ENCODE data around the gene PFN1. TPM values are rescaled to one million over a fixed set of nuclear protein-coding genes. Genes with fewer than 3 reads are reported as not detected.

Gene PFN1
- total and polyA plus RNA-seq, 9 of the 15 experiments (the other 6 are each of a cell fraction or from before 2014, with no cell fraction given): 60.5 to 1,479 (median 456) TPM

GRCh38 chr17:4967539-4968485 is 19.5 kb upstream of the PFN1 start, which contains the start of gene SPAG7 (continued):
- TF ChIP-seq ZHX1 (conservative IDR thresholded peaks at IDR 0.05; ENCODE audit: low read length): no peak
- TF ChIP-seq DDX20 (tag; IDR thresholded peaks at IDR 0.05; ENCODE audit: low read depth): no peak
- TF ChIP-seq RBM22 (IDR thresholded peaks at IDR 0.05; ENCODE audit: low read depth, low read length, poor library complexity, severe bottlenecking): peak; percentile 53
- no peak for TF ChIP-seq ZNF280B (CRISPR knock-in tag; IDR thresholded peaks at IDR 0.05)
- no peak for TF ChIP-seq HNRNPH1 (optimal IDR thresholded peaks at IDR 0.05; ENCODE audit: low read depth, low read length)
- no peak for TF ChIP-seq ELK1 (CRISPR knock-in tag; IDR thresholded peaks at IDR 0.05)
- peak; percentile 27; the same call in 1 of the 2 replicates for TF ChIP-seq NFIC (IDR thresholded peaks at IDR 0.05)
- TF ChIP-seq, protein P1, sequence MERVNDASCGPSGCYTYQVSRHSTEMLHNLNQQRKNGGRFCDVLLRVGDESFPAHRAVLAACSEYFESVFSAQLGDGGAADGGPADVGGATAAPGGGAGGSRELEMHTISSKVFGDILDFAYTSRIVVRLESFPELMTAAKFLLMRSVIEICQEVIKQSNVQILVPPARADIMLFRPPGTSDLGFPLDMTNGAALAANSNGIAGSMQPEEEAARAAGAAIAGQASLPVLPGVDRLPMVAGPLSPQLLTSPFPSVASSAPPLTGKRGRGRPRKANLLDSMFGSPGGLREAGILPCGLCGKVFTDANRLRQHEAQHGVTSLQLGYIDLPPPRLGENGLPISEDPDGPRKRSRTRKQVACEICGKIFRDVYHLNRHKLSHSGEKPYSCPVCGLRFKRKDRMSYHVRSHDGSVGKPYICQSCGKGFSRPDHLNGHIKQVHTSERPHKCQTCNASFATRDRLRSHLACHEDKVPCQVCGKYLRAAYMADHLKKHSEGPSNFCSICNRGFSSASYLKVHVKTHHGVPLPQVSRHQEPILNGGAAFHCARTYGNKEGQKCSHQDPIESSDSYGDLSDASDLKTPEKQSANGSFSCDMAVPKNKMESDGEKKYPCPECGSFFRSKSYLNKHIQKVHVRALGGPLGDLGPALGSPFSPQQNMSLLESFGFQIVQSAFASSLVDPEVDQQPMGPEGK (CRISPR knock-in tag; IDR thresholded peaks at IDR 0.05; ENCODE audit: borderline replicate concordance): no peak
- TF ChIP-seq STAT5A (IDR thresholded peaks at IDR 0.05; ENCODE audit: borderline replicate concordance, low read length): no peak
- TF ChIP-seq, protein P2, sequence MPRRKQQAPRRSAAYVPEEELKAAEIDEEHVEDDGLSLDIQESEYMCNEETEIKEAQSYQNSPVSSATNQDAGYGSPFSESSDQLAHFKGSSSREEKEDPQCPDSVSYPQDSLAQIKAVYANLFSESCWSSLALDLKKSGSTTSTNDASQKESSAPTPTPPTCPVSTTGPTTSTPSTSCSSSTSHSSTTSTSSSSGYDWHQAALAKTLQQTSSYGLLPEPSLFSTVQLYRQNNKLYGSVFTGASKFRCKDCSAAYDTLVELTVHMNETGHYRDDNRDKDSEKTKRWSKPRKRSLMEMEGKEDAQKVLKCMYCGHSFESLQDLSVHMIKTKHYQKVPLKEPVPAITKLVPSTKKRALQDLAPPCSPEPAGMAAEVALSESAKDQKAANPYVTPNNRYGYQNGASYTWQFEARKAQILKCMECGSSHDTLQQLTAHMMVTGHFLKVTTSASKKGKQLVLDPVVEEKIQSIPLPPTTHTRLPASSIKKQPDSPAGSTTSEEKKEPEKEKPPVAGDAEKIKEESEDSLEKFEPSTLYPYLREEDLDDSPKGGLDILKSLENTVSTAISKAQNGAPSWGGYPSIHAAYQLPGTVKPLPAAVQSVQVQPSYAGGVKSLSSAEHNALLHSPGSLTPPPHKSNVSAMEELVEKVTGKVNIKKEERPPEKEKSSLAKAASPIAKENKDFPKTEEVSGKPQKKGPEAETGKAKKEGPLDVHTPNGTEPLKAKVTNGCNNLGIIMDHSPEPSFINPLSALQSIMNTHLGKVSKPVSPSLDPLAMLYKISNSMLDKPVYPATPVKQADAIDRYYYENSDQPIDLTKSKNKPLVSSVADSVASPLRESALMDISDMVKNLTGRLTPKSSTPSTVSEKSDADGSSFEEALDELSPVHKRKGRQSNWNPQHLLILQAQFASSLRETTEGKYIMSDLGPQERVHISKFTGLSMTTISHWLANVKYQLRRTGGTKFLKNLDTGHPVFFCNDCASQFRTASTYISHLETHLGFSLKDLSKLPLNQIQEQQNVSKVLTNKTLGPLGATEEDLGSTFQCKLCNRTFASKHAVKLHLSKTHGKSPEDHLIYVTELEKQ (CRISPR knock-in tag; IDR thresholded peaks at IDR 0.05): no peak
- TF ChIP-seq, protein P3, sequence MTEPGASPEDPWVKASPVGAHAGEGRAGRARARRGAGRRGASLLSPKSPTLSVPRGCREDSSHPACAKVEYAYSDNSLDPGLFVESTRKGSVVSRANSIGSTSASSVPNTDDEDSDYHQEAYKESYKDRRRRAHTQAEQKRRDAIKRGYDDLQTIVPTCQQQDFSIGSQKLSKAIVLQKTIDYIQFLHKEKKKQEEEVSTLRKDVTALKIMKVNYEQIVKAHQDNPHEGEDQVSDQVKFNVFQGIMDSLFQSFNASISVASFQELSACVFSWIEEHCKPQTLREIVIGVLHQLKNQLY (CRISPR knock-in tag; conservative IDR thresholded peaks at IDR 0.05): no peak
- TF ChIP-seq HLTF (IDR thresholded peaks at IDR 0.05): no peak
